Caco-2 (cell line): ENCODE measurements around the gene PARP16. TPM values are rescaled to one million over a fixed set of nuclear protein-coding genes. Genes with fewer than 3 reads are reported as not detected.
A peak's percentile ranks its signal among the peaks of the same experiment; 100 is the strongest.

Source experiments
- Bru-seq: library from RNA; stranded (reverse); fragments of 400-500 nt; gene quantifications from one replicate; lab custom pipeline; 2021; lab: Mats Ljungman, UMichigan
- BruChase-seq, 2 experiments: library from RNA; stranded (reverse); fragments of 400-500 nt; gene quantifications; one replicate each; lab custom pipeline; 2021; lab: Mats Ljungman, UMichigan
- BruUV-seq: library from RNA; stranded (reverse); fragments of 400-500 nt; replicated peaks from 2 replicates; lab custom pipeline; 2021; lab: Mats Ljungman, UMichigan
- CTCF ChIA-PET: fragments of 300-600 bp; sonication (Branson Sonifier 250); formaldehyde crosslinking; loops from one replicate; lab custom pipeline; 2022; ENCODE audit warnings: antibody characterized with exemption; lab: Charles Lee
- POLR2A ChIA-PET: fragments of 300-600 bp; sonication (Branson Sonifier 250); formaldehyde crosslinking; loops from one replicate; lab custom pipeline; 2022; ENCODE audit warnings: antibody characterized with exemption; lab: Charles Lee
- DNase-seq, 2 experiments: peaks; one replicate each; pipeline versions ENCODE4 v3.0.0 to v3.0.0-alpha.2; 2020 to 2022
- H3K27me3 ChIP-seq: replicated peaks from 2 replicates; pipeline ENCODE4 v1.6.0; 2011; ENCODE audit warnings: low read length; ENCODE audit not compliant: control insufficient read depth, insufficient read depth
- H3K36me3 ChIP-seq: 2 replicates; pipeline ENCODE4 v1.5.1; 2011; ENCODE audit warnings: low read length; ENCODE audit not compliant: control insufficient read depth, insufficient read depth
- H3K4me1 ChIP-seq: fragments of 250-450 bp; sonication (Bioruptor Pico); 2 replicates; pipeline ENCODE4 v1.5.1; 2020; ENCODE audit warnings: mild to moderate bottlenecking
- H3K4me3 ChIP-seq: 2 replicates; pipeline ENCODE4 v1.5.1; 2011; ENCODE audit warnings: low read depth, mild to moderate bottlenecking, control low read depth, low read length
- H3K9me3 ChIP-seq: fragments of 250-450 bp; sonication (Bioruptor Pico); 2 replicates; pipeline ENCODE4 v1.5.1; 2020; ENCODE audit warnings: mild to moderate bottlenecking, moderate library complexity
- H3K27ac Mint-ChIP-seq: one replicate; pipeline ENCODE4 v1.8.0; 2022; ENCODE audit warnings: mixed read lengths; ENCODE audit not compliant: unreplicated experiment
- H3K27me3 Mint-ChIP-seq: one replicate; pipeline ENCODE4 v1.8.0; 2022; ENCODE audit warnings: mixed read lengths; ENCODE audit not compliant: insufficient read depth, unreplicated experiment
- H3K36me3 Mint-ChIP-seq: one replicate; pipeline ENCODE4 v1.8.0; 2022; ENCODE audit warnings: mild to moderate bottlenecking, mixed read lengths; ENCODE audit not compliant: insufficient read depth, unreplicated experiment
- H3K4me1 Mint-ChIP-seq: one replicate; pipeline ENCODE4 v1.8.0; 2022; ENCODE audit warnings: low read depth, mixed read lengths; ENCODE audit not compliant: unreplicated experiment
- H3K4me3 Mint-ChIP-seq: one replicate; pipeline ENCODE4 v1.8.0; 2022; ENCODE audit warnings: mild to moderate bottlenecking, moderate library complexity, mixed read lengths; ENCODE audit not compliant: unreplicated experiment
- H3K9me3 Mint-ChIP-seq: one replicate; pipeline ENCODE4 v1.8.0; 2022; ENCODE audit warnings: mixed read lengths; ENCODE audit not compliant: unreplicated experiment
- intact Hi-C: fragments of 100-400 bp; cut with micrococcal nuclease; formaldehyde crosslinking; loops from one replicate; pipeline ENCODE4 v1.10.0; 2022; ENCODE audit not compliant: unreplicated experiment
- long read RNA-seq: library from polyadenylated mRNA; stranded (forward); transcript quantifications from one replicate; pipeline ENCODE4 v2.0.0, GENCODE V29; 2022
- total RNA-seq: library from RNA; stranded (reverse); gene quantifications from 2 replicates; pipeline ENCODE4 v1.2.3, GENCODE V29; 2022
- TF ChIP-seq, protein P1 (sequence below), 2 experiments: fragments of 200-600 bp in 1 of 2; IDR thresholded peaks; 1 replicate in 1 of 2; 2 replicates in 1 of 2; pipeline versions ENCODE4 v1.5.1 to v1.8.0; 2011 to 2022; ENCODE audit warnings: antibody characterized with exemption in 1 of 2, control low read depth in 1 of 2, inconsistent platforms in 1 of 2, low read depth in 1 of 2, low read length in 1 of 2, mild to moderate bottlenecking in 1 of 2, moderate library complexity in 1 of 2; ENCODE audit not compliant: insufficient read depth in 1 of 2, severe bottlenecking in 1 of 2, unreplicated experiment in 1 of 2

PARP16 gene, protein sequence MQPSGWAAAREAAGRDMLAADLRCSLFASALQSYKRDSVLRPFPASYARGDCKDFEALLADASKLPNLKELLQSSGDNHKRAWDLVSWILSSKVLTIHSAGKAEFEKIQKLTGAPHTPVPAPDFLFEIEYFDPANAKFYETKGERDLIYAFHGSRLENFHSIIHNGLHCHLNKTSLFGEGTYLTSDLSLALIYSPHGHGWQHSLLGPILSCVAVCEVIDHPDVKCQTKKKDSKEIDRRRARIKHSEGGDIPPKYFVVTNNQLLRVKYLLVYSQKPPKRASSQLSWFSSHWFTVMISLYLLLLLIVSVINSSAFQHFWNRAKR
- total RNA-seq (6.9 and 9.5 TPM in 2 replicates), Bru-seq, nascent RNA (percentile 49 among the genes with signal in this experiment), BruChase-seq, experiment 1, labeled RNA remaining after a 2-hour chase (percentile 52 among the genes with signal in this experiment), BruChase-seq, experiment 2, labeled RNA remaining after a 6-hour chase (percentile 56 among the genes with signal in this experiment)
- long read RNA-seq, partial matches to known transcripts: 2 of 14 reads
- long read RNA-seq, other reads (novel, unspliced or antisense): 7 of 14 reads

DNA sequence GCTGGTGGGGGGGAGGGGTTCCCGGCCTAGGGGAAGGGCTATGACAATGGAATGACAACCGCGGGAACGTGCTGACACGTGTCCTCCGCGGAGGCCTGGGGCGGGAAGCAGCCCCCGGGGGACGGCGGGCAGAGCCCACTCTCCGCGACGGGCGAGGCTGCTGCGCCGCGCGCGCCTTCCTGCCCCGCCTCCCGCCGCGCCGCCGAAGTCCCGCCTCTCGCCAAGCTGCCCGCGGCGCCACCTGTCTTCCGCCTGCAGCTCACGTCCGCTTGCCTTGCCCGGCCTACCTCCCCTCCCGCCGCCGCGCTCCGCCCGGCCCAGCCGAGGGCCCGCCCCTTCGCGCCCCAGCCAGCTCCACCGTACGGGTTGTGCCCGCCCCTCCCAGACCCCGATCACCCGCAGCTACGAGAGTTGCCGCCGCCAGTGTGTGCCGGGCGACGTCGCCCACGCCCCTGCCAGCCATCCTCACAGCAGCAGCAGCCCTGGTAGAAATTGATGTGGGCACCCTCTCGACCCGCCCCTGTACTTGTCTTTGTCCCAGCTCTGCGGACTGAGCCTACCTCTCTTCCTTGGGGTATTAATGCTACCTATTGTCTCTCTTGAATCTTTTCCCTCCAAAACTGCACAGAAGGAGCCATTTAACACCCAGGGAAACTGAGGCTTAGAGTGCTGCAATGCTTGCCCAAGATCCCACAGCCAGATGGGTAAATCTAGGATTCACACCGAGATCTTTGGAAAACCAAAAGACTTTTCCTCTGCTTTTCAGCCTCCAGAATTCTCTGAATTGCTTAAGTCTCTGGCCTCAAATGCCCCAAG is at the start of gene PARP16:
PARP16 (minus strand) TSS at position 180 of the 816 bp plus-strand sequence. CDS start 457 bp downstream, outside the sequence.
- Mint-ChIP-seq H3K27me3 (no peaks in the 10 kb centered on the region), H3K36me3 (peaks cover 14% of the 10 kb centered on the region), H3K4me1 (peaks cover 31% of the 10 kb centered on the region), H3K9me3 (no peaks in the 10 kb centered on the region), H3K4me3 (peak within 1 kb of the TSS; percentile 86), H3K27ac (peak within 1 kb of the TSS; percentile 70)
- intact Hi-C loops: loop anchor here (1.0 kb wide), 1 partner anchor 9 kb away; no protein-coding TSS in a partner anchor
- POLR2A ChIA-PET: interaction anchor here (0.6 to 2.2 kb wide), 9 partner anchors 11 to 483 kb away, joined by 3 to 14 read pairs (median 9); partner anchors contain the start of genes CLPX and RNU5B-1
- CTCF ChIA-PET: interaction anchor here (0.6 to 2.5 kb wide), 10 partner anchors 8 to 546 kb away, joined by 3 to 17 read pairs (median 6); partner anchors contain the start of genes CLPX and RNU5B-1
- Histone ChIP-seq H3K27me3 (no peaks in the 10 kb centered on the region), H3K9me3 (no peaks in the 10 kb centered on the region), H3K4me1 (peaks cover 32% of the 10 kb centered on the region), H3K36me3 (no peaks in the 10 kb centered on the region), H3K4me3 (peak within 1 kb of the TSS; percentile 61)
- TF ChIP-seq, protein P1, sequence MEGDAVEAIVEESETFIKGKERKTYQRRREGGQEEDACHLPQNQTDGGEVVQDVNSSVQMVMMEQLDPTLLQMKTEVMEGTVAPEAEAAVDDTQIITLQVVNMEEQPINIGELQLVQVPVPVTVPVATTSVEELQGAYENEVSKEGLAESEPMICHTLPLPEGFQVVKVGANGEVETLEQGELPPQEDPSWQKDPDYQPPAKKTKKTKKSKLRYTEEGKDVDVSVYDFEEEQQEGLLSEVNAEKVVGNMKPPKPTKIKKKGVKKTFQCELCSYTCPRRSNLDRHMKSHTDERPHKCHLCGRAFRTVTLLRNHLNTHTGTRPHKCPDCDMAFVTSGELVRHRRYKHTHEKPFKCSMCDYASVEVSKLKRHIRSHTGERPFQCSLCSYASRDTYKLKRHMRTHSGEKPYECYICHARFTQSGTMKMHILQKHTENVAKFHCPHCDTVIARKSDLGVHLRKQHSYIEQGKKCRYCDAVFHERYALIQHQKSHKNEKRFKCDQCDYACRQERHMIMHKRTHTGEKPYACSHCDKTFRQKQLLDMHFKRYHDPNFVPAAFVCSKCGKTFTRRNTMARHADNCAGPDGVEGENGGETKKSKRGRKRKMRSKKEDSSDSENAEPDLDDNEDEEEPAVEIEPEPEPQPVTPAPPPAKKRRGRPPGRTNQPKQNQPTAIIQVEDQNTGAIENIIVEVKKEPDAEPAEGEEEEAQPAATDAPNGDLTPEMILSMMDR (IDR thresholded peaks at IDR 0.05; ENCODE audit: insufficient read depth in 1 of 2, low read depth in 1 of 2, low read length in 1 of 2, severe bottlenecking in 1 of 2, unreplicated experiment in 1 of 2): peak in 1 of 2 experiments; percentile 31
- DNase-seq: peak; percentile 92 to 93
- BruUV-seq: TSS peak; percentile 69

DNA sequence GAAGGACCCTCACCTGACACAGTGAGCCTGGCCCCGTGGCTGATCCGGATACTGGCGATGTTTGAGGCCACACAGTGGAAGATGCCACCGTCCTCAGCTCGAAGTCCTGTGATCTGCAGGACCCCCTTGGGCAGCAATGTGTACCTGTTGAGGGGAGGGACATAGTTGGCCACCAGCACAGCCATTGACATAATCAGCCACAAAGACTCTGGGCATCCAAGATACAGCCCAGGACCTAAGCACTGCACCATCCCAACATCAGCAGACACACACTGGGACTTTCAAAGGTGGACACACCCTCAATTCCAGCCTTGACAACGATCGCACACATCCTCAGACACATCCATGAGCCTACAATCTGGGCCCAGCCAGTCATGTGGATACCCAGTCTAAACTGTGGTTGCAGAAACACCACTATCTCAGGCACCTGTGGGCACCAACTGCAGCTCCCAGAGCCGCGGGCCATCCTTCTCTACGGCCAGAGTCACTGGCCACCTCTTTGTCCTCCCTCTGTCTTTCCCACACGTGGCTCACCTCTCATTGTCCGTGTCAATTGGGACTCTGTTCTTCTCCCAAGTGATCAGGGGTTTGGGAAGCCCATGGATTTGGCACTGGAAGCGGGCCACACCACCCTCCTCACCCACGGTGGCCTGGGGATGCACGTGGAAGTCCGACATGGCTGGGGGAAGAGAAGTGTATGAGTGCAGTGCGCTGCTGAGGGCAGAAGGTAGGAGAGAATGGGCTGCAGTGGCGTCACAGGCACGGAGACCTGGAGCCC is 48.8 kb upstream of the PARP16 start:
- H3K9me3 Mint-ChIP-seq: no peaks in the 10 kb centered on the region
- TF ChIP-seq, protein P1 (IDR thresholded peaks at IDR 0.05; ENCODE audit: insufficient read depth in 1 of 2, low read depth in 1 of 2, low read length in 1 of 2, severe bottlenecking in 1 of 2, unreplicated experiment in 1 of 2): no peak
- peaks cover 22% of the 10 kb centered on the region; the same call in 1 of the 2 replicates for H3K4me1 ChIP-seq
- H3K27me3 Mint-ChIP-seq: no peaks in the 10 kb centered on the region
- no peak for DNase-seq
- H3K4me3 Mint-ChIP-seq: no peak overlapping the region
- no peak overlapping the region for H3K27ac Mint-ChIP-seq
- BruUV-seq: no TSS peak
- no peaks in the 10 kb centered on the region for H3K27me3 ChIP-seq
- H3K4me1 Mint-ChIP-seq: peaks cover 12% of the 10 kb centered on the region
- H3K4me3 ChIP-seq: no peak overlapping the region
- peaks cover 1% of the 10 kb centered on the region; the same call in 1 of the 2 replicates for H3K36me3 ChIP-seq
- ChIA-PET POLR2A (no interaction called here), CTCF (interaction anchor here (0.6 kb wide), 1 partner anchor 50 kb away, joined by 4 read pairs; no protein-coding TSS in a partner anchor)
- intact Hi-C loops: no loop called here
- no peaks in the 10 kb centered on the region for H3K9me3 ChIP-seq
- H3K36me3 Mint-ChIP-seq: peaks cover 18% of the 10 kb centered on the region
